ENCODE data around the gene LRP3.

LRP3 gene

DNA sequence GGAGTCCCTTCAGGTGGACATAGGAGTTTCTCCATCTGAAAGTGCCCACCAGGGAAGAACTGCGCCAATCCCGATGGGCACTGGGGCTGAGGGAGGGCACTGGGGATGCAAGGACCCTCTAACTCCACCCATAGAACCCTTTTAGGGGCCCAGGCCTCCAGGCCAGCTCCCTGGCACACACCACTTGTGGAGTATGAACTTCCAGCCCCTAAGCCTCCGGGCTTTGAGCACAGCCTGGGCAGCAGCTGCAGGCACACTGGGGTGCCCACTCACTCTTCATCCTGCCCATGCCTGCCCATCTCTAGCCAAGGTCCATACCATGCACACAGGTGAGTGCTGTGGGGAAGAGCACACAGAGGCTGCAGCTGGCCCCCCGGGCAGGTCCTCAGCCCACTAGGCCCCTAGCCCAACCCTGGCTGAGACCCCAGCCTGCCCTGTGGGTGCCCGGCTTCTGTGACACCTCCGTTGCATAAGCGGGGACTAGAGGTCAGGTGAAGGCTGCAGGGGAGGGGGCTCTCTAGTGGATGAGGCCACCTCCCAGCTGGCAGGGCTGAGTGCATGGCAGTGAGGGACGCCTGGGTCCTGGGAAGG is 46.1 kb downstream of the LRP3 start:
- FAIRE-seq, result no peak

DNA sequence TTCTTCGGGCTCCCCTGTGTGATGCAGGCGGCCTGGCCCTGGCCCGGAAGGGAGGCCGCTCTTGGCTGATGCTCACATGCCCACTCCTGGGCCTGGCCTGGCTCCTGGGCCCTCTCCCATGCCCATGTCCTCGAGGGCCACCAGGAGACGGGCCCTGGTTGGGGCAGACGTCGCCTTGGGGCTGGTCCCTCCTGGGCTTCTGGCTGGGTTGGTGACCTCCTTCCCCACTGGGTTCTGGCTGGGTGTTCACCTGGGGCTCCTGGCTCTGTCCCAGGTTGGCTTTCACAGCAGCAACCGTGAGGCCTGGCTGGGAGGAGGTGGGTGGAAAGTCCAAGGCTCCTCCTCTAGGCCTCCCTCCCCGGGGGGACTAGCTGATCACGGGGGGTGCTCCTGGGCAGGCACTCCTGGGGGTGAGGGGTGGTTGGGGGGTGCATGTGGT is 47.0 kb downstream of the LRP3 start:
- FAIRE-seq, result no peak

DNA sequence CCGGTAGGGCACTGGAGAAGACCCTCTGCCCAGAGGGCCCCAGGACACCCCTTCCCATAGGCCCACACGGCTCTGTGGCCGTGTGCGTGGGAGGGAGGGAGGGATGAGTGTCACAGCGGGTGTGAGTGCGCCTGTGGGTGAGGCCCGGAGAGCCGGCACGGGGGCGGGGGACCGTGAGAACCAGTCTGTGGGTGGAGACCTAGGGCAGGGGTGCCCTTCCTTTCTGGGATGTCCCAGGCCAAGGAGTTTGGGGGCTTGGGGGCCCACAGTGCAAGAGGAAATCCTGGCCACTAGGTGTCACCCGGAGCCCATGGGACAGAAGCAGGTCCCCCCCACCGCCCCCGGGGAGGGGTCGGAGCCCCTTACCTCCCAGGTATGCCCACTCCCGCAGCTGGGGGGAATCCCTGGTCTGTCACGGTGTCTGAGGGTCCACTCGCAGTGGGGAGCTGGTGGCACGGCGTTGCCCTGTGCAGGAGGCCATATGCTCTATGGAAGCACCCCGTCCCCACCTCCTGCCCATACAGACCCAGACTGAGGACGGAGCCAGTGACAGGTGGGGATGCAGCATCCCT is 47.5 kb downstream of the LRP3 start:
- FAIRE-seq, result no peak

DNA sequence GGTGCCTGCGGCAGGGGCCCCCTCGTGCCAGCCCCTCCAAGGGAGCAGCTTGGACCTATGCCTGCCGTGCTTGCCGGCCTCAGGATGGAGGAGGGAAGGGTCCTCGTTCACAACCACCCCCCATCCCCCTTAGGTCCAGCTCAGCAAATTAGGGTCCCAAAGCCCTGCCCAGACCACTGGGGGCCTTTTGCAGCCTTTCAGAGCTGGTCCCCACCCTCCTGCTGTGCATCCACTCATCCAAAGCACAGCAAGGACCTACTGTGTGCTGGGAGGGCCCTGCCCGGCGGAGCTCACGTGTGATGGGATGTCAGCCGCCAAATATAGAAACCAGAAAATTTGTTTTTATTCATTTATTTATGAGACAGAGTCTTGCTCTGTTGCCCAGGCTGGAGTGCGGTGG is 48.0 kb downstream of the LRP3 start:
- FAIRE-seq, result no peak

DNA sequence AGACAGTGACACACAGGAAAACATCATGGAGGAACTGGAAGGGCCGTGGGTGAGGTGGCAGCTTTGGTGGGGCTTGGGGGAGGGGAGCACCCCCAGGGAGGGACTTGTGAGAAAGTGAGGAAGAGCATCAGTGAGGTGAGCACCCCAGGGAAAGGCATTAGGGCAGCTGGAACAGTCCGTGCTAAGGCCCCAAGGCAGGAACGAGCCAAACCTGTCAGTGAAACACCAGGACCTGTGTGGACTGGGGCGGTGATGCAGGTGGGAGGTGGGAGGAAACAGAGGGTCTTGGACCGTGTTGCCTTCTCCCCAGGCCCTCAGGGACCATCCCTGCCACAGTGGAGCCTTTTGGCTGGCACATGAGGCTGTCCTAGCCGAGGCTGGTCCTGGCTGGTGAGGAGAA is 48.8 kb downstream of the LRP3 start:
- no peak for FAIRE-seq

DNA sequence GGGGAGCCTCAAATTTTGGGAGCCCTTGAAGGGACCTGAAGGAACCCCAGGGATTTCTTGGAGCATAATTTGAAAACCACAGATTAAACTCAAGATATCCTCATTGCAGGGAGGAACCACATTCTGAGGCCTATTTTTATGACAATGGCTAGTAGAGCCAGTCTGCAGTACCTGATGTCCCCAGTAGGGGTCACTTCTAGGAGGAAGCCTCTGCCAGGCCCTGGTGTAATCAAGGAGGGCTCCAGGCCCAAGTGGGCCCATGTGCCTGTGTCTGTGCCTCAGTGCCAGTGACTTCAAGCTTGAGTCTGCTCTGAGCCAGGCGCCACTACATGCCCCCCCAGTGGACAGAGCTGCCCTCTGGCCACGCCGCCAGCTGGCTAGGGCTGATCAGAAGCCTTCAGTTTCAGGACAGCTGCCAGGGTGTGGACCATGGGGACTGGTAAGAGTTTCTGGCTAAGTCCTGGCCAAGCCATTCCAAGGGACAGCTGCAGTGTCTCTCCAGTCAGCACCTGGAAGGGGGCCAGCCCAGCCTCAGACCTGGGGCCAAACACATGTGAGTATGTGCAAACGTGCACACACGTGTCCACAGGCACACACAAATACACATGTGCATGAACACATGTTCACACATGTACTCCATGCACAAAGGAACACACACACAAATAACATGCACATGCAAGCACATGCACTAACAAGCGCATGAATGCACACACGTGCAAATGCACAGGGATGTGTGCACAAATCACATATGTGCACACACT is 52.0 kb downstream of the LRP3 start:
- no peak for FAIRE-seq

DNA sequence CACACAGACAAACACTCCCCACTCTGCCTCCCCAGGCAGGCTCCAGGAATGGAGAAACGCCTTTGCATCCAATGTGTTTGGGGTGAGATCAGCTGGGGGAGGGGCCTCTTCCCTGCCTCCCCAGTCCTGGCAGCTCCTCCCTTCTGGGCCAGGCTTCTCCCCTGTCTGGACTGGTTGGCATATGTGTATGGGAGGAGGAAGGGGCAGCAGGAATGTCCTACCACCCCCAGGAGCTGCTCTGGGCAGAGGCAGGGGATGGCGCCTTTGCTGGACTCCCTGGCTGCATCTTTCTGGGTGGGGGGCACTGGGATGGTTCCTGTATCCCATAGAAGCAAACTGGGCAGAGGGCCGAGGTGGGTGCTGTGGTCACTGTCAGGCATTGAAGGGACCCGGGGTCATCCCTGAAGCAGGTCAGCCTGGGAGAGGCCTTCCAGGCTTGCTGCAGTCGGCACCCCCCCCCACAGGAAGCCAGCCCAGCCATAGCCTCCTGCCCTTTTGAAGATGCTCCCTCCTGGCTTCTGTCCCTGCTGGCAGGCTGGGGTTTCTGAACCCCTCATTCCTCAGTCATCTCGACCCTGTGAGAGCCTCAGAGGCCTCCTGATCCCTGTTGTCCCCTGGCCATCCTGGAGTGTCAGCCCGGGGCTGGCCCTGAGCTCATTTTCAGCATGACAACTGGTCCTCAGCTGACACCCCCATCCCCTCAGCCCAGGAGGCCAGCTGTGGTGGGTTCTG is 52.7 kb downstream of the LRP3 start:
- no peak for FAIRE-seq

DNA sequence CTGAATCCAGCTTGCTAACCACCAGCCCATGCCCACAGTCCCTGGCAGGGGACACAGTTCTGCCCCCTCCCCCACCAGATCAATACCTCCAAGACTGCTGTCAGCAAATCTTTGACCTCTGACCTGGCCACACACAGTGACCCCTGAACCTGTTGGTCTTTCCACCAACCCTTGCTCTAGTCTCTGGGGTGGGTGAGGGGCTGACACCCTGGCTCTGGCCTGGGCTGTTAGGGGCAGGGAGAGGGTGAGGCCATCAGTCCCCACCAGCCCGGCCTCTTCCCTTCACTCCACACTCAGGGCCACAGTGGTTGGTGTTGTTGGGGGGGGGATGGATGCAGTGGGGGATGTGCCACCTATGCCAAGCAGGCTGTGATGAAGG is 53.3 kb downstream of the LRP3 start:
- FAIRE-seq, result no peak

DNA sequence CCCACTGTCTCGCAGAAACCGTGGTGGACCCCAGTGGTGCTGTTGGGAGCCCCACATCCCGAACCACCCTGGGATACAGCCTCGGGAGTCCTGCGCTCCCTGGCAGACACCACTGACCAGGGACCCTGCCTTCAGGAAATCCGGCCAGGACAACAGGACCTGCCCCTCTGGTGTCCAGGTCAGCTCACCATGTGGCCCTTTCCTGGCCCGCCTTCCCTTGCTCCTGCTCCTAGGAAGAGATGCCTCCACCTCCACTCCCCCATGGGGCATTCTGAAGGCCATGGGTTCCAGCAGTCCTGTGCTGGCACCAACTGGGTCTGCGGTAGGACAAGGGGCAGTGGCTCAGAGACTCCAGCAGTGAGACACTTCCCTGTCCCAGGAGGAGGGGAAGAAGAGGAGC is 54.0 kb downstream of the LRP3 start:
- no peak for FAIRE-seq

DNA sequence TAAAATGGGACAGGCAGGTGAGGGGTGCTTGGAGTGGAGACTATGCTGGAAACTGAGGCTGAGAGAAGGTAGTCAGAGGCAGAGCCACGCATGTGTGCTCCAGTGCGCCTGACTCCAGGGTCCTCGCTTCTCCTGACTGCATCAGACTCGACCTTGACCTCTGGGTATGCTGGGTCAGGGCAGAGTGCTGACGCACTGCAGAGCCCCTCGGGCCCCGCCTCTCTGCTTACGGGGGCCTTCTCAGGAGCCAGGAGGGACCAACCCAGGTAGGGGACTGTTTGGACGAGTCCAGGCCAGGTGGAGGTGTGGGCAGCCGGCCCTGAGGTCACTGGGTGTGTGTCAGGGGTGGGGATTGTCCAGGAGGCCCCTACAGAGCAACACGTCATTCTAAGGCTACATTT is 54.4 kb downstream of the LRP3 start:
- no peak for FAIRE-seq

DNA sequence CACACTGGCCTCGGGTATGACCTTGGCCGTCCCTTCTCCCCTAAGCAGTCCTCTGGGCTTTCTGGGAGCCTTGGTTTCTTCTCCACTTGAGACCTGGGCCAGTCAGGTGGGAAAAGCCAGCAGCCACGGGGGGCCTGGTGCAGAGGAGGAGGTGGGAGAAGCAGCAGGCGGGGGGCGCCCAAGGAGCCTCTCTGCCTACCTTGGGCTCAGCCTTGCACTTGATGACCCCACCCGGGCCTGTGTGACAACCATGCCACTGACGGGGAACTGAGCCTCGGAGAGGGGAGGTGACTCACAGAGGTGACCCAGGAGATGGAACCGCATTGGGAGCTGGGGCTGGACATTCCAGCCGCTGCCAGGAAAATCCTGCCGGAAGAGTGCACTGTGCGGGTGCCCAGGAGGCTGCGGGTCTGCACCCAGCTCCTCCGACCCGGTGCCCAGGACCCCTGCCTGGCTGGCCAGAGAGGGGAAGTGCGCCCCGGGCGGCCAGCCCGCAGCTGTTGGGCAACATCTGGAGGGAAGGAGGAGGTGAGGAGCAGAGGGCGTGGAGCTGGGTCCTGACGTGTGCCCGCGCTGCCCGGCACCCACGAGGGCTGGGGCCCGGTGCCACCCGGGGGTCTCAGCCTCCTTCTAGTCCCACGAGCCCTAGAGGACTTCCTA is 55.0 kb downstream of the LRP3 start:
- no peak for FAIRE-seq

DNA sequence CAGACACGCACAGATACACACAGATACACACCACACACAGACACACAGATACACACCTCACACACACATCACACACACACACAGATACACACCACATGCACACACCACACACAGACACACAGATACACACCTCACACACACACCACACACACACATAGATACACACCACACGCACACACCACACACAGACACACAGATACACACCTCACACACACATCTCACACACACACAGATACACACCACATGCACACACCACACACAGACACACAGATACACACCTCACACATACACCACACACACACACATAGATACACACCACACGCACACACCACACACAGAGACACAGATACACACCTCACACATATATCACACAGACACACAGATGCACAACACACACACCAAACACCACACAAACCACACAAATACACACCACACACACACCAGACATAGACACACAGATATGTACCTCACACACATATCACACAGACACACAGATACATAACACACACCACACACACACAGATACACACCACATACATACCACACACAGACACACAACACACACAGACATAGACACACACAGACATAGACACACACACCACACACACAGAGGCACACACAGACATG is 55.7 kb downstream of the LRP3 start:
- FAIRE-seq, result no peak

DNA sequence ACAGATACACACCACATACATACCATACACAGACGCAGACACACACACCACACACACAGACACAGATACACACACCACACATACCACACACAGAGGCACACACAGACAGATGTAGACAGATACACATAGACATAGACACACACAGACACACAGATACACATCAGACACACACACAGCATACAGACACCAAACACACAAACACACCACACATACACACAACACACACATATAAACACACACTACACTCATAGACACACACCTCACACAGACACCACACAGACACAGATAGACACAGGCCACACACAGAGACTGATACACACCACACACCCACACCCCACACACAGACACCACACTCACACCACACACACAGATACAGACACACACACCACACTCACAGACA is 56.4 kb downstream of the LRP3 start:
- FAIRE-seq, result no peak

DNA sequence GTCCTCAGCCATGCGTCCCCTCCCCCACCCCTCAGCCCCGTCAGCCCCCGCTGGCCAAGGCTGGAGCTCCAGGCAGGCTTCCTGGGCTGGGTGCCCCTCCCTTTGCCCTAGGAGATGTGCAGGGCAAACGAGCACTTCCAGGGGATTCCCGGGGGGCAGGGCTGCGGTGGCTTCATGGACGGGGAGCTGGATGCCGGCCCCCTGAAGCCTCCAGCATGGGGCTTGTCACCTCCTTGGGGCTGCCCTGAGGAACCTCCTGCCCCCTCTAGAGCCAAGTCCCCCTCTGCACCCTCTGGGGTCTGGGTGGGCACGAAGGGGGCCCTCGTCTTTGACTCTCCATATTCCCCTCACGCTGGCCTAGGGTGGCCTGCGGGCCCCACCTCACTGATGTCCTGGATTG is 56.9 kb downstream of the LRP3 start:
- FAIRE-seq, result no peak

DNA sequence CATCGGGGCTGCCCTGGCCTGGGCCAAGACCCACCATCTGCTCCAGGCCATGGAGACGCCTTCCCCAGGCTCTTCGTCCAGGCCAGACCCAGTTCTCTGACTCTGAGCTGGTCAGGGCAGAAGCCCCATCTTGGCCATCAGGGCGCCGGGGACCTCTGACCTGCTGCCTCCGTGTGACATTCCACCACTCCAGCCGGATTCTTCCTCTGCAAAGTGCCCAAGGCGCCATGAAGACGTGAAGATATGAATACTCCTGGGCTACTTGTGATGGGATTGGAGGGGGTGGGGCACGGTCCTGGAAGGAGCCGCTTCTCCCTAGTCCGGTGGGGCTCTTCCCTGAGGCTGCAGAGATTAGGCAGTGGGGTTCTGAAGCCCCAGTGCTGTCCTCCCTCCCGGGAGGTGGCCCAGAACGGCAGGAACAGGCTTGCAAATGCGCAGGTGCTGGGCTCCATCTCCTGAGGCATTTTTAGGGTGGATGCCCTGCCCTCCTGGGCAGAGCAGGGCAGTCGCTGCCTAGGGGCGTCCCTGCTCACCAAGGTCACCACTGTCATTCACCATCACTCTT is 57.5 kb downstream of the LRP3 start:
- no peak for FAIRE-seq

DNA sequence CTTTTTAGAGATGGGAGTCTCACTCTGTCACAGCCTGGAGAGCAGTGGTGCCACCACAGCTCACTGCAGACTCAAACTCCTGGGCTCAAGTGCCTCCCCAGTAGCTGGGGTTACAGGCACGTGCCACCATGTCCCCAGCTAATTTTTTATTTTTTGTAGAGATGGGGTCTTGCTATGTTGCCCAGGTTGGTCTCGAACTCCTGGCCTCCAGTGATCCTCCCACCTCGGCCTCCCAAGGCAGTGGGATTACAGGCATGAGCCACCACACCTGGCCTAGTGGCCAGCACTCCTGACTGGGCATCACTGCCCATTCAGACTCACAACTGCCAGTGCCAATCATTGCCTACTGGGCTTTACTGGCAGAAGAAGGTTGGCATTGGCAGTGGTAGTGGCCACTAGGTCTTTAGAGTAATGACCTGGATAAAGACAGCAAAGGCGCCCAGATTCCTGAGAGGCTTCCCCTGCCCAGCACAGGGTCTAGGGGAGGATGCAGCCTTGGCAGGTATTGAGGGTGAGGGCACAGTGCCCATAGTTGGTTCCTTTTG is 58.4 kb downstream of the LRP3 start:
- no peak for FAIRE-seq

DNA sequence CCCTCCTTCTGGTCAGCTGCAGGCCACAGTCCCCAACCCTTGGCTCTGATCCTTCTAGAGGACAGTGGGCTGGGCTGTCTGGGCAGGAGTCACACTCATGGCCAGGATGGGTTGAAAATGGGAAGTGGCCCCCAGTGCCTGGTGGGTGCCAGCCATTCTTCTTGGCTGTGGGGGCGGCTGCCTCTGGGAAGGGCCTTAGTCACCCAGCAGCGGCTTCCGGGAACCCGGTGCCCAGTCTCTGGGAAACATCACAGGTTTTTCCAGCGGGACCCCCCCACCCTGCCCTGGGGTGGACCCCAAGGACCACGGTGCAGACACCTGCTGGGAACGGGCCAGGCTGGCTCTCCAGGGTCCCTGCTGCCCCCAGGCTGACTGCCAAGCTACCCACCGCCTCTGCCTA is 58.8 kb downstream of the LRP3 start:
- no peak for FAIRE-seq

DNA sequence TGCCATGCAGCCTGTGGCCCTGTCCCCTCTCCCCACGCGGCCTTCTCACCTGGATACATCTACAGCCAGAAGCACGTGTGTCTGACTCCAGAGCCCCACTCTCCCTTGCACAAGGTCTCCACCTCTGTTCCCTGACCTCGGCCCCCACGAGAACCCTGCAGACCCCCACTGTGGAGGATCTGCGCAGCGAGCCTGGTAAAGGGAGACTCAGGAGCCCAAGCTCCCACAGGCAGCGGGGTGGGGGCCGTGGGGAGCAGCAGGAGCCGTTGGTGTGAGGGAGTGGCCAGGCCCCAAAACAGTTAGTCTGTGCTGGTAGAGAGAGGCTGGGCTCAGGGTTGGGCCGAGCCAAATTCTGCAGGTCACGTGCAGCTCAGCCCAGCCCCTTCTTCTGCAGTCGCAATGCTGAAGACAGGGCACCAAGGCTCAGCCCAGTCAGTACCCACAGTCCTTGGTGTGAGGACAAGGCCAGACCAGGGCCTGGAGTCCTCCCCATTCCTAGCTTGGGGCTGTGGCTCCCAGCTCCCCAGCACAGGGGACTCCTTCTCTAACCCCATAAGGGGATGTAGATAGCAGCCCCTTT is 60.2 kb downstream of the LRP3 start:
- FAIRE-seq, result no peak

DNA sequence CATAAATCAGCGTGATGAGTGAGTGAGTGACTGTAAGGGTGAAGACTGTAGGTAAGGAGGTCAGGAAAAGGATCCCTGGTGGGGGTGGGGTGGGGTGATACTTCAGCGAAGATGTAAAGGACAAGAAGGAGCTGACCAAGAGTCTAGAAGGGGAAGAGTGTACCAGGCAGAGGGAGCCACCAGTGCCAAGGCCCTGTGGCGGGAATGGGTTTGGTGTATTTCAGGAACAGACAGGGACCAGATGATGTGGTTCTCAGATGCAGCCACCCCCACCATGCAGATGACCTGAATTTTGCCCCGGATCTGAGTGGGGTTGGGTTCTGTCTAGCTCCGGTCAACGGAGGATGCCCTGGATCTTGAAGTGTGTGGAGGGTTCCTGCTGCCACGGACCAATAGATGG is 61.7 kb downstream of the LRP3 start:
- no peak for FAIRE-seq

DNA sequence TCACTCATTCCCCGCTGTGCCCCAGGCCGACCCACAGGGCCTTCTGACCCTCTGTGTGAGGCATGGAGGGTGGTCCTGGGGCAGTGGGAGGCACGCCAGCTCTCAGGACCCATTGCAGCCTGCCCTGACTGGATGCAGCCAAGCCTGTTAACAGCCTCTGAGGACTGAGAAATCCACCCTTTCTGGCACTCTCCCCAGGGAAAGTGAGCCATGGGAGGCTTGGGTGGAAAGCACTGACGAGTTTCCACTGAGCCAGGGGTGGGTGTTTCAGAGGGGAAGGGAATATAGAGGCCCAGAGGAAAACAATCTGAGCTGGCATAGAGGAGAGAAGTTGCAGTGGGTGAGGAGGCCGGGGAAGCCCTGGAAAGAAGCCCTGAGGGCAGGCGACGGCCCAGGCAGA is 62.1 kb downstream of the LRP3 start:
- FAIRE-seq, result no peak

DNA sequence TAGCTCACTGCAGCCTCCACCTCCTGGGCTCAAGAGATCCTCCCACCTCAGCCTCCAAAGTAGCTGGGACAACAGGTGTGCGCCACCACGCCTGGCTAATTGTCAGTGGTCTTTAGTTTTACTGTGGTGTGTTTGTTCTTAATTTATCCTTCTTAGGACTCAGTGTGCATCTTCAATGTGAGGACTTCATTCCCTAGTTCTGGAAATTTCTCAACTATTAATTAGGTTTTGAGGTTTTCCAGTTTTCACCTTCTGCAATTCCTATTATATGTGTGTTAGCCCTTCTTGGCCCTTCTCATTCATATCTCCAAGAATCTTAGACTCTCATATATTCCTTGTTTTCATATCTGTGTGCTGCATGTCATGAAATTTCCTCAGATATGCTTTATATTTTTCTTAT is 63.7 kb downstream of the LRP3 start:
- FAIRE-seq, result no peak
